ENCODE results near the gene SMYD1.

Gene SMYD1

GRCh38 chr2:88074854-88075292, 7.2 kb downstream of the SMYD1 start:
- Histone ChIP-seq H3K36me3 (ENCODE audit: control insufficient read depth, insufficient read depth, low read length, severe bottlenecking) (no peaks in the 10 kb centered on the region), H3K9ac (ENCODE audit: low read length) (no peak overlapping the region), H3K9me3 (ENCODE audit: control insufficient read depth, low read length) (no peaks in the 10 kb centered on the region), H3K4me1 (ENCODE audit: control insufficient read depth, insufficient read depth, low read length) (no peaks in the 10 kb centered on the region), H3K4me3 (ENCODE audit: low read length) (no peak overlapping the region), H3K27me3 (replicated peaks; ENCODE audit: control insufficient read depth, insufficient read depth, low read length) (no peaks in the 10 kb centered on the region)
- peak; percentile 93 for DNase-seq (ENCODE audit: low read depth)

DNA sequence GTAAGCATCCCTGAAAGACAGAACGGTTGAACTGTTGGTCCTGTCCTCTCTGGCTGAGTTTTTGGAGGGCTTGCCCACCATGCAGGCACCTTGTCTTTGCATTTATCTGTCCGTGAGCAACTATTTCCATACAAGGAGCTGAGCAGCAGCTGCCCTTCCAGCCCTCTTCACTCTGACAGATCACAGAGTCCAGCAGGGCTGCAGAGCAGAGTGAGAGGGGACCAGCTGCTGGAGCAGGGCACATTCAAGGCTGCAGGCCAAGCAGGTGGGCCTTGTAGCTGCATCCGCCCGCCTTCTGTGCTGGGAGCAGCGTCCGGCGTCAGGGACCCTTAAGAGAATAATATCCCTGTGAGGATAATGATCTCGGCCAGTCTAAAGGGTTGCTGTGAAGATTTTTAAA, 9.5 kb downstream of the SMYD1 start:
- Histone ChIP-seq H3K4me3 (ENCODE audit: low read length) (no peak overlapping the region), H3K36me3 (ENCODE audit: control insufficient read depth, insufficient read depth, low read length, severe bottlenecking) (no peaks in the 10 kb centered on the region), H3K9ac (ENCODE audit: low read length) (no peak overlapping the region), H3K4me1 (ENCODE audit: control insufficient read depth, insufficient read depth, low read length) (no peaks in the 10 kb centered on the region), H3K27me3 (replicated peaks; ENCODE audit: control insufficient read depth, insufficient read depth, low read length) (no peaks in the 10 kb centered on the region), H3K9me3 (ENCODE audit: control insufficient read depth, low read length) (no peaks in the 10 kb centered on the region)
- no peak for DNase-seq (ENCODE audit: low read depth)

- Histone ChIP-seq H3K9me3 (ENCODE audit: control insufficient read depth, low read length) (no peaks in the 10 kb centered on the region), H3K4me3 (ENCODE audit: low read length) (no peak overlapping the region), H3K9ac (ENCODE audit: low read length) (no peak overlapping the region), H3K36me3 (ENCODE audit: control insufficient read depth, insufficient read depth, low read length, severe bottlenecking) (no peaks in the 10 kb centered on the region), H3K4me1 (ENCODE audit: control insufficient read depth, insufficient read depth, low read length) (no peaks in the 10 kb centered on the region), H3K27me3 (replicated peaks; ENCODE audit: control insufficient read depth, insufficient read depth, low read length) (peaks cover 10% of the 10 kb centered on the region)
- no peak for DNase-seq (ENCODE audit: low read depth)
Observed at GRCh38 chr2:88078643-88079172, 11.1 kb downstream of the SMYD1 start.

DNA sequence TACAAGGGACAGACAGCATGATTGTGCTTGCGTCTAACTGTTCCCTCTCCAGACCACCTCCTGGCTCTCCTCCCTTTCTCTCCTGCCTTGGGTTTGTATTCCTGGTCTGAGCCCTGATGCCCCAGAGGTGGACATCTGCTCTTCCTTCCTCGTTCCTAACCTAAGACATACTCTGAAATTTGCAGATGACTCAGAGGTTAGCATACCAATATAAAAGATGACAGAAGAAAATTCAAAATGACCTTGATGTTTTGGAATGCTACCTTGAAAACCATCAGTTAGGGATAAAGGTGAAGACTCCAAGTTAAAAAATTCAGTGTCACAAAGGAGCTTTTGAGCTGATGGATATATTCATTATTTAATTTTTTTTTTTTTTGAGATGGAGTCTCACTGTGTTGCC, 12.9 kb downstream of the SMYD1 start:
- no peaks in the 10 kb centered on the region for H3K4me1 ChIP-seq (ENCODE audit: control insufficient read depth, insufficient read depth, low read length)
- H3K27me3 ChIP-seq (replicated peaks; ENCODE audit: control insufficient read depth, insufficient read depth, low read length): peaks cover 15% of the 10 kb centered on the region
- no peaks in the 10 kb centered on the region for H3K36me3 ChIP-seq (ENCODE audit: control insufficient read depth, insufficient read depth, low read length, severe bottlenecking)
- no peak overlapping the region for H3K9ac ChIP-seq (ENCODE audit: low read length)
- H3K4me3 ChIP-seq (ENCODE audit: low read length): no peak overlapping the region
- no peak for DNase-seq (ENCODE audit: low read depth)
- H3K9me3 ChIP-seq (ENCODE audit: control insufficient read depth, low read length): no peaks in the 10 kb centered on the region

DNA sequence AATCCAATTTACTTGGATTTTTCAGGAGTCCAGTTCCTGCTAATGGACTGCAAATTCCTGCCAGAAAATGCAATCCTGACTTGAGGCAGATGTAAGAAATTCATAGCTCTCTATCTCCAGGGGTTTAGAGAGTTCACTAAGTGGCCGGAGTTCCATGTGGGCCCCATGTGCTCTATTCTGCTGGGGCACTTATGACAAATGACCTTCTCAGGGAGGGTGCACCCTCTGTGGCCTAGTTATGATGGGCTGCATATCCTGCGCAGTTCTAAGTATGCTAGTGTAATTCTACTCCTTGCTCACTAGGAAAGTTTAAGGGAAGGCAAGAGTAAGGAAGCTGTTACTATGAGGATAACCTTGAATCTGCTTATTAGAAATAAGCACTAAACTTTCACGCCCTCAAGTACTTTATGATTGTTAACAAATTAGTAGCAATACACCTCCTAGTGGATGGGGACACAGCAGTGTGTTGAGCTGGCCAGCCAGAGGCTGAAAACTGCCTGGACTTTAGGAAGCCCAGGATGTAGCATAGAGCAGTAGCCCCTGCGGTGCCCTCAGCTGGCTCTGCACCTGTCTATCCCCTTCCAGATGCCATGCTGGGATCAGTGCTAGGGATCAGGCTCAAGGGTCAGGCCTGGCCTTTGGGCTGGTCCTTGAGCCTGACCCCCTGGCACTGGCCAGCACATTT, 14.4 kb downstream of the SMYD1 start:
- Histone ChIP-seq H3K36me3 (ENCODE audit: control insufficient read depth, insufficient read depth, low read length, severe bottlenecking) (no peaks in the 10 kb centered on the region), H3K9ac (ENCODE audit: low read length) (no peak overlapping the region), H3K4me3 (ENCODE audit: low read length) (no peak overlapping the region), H3K4me1 (ENCODE audit: control insufficient read depth, insufficient read depth, low read length) (no peaks in the 10 kb centered on the region), H3K9me3 (ENCODE audit: control insufficient read depth, low read length) (no peaks in the 10 kb centered on the region), H3K27me3 (replicated peaks; ENCODE audit: control insufficient read depth, insufficient read depth, low read length) (peaks cover 15% of the 10 kb centered on the region)
- no peak for DNase-seq (ENCODE audit: low read depth)

DNA sequence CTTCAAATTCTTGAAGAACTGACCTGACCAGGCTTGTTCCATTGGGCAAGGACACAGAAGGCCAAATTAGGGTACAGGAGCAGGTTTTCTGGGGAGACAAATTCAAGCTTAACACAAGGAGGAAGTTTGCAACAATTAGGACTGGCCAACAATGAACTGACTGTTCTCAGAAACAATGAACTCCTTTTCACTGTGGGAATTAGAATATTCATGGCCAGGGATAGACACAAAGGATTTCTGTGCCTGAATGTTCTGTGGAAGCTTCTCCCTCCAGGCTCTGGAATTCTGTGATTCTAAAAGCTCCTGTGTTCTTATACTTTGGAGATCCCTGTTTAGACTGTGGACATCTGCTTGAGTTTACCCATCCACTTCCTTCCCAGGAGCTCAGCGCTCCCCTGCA, 15.2 kb downstream of the SMYD1 start:
- no peaks in the 10 kb centered on the region for H3K9me3 ChIP-seq (ENCODE audit: control insufficient read depth, low read length)
- H3K4me3 ChIP-seq (ENCODE audit: low read length): no peak overlapping the region
- DNase-seq (ENCODE audit: low read depth): no peak

DNA sequence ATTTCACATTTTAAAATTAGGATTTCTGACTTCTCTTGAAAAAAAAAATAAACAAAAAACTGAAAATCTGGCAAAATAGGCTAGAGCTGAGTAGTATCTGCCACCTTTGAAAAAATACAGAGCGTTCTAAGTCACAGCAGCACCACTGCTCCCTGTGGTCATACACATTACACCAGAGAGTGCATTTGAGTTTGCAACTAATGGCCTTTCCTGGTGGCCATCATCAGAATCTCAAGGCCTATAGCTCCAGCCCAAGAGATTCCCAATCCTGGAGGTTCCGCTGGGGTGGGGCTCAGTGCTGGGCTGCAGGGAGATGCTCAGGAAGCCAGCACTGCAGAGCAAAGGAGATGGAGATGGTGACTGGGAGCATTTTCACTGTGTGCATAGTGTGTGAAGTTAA, 17.5 kb downstream of the SMYD1 start:
- H3K36me3 ChIP-seq (ENCODE audit: control insufficient read depth, insufficient read depth, low read length, severe bottlenecking): no peaks in the 10 kb centered on the region
- no peak overlapping the region for H3K4me3 ChIP-seq (ENCODE audit: low read length)
- H3K4me1 ChIP-seq (ENCODE audit: control insufficient read depth, insufficient read depth, low read length): no peaks in the 10 kb centered on the region
- H3K9me3 ChIP-seq (ENCODE audit: control insufficient read depth, low read length): no peaks in the 10 kb centered on the region
- peaks cover 15% of the 10 kb centered on the region for H3K27me3 ChIP-seq (replicated peaks; ENCODE audit: control insufficient read depth, insufficient read depth, low read length)
- DNase-seq (ENCODE audit: low read depth): no peak
- no peak overlapping the region for H3K9ac ChIP-seq (ENCODE audit: low read length)

More for the DNA sequence above, 15.2 kb downstream of the SMYD1 start:
- Histone ChIP-seq H3K27me3 (replicated peaks; ENCODE audit: control insufficient read depth, insufficient read depth, low read length) (peaks cover 15% of the 10 kb centered on the region), H3K9ac (ENCODE audit: low read length) (no peak overlapping the region), H3K36me3 (ENCODE audit: control insufficient read depth, insufficient read depth, low read length, severe bottlenecking) (no peaks in the 10 kb centered on the region), H3K4me1 (ENCODE audit: control insufficient read depth, insufficient read depth, low read length) (no peaks in the 10 kb centered on the region)

DNA sequence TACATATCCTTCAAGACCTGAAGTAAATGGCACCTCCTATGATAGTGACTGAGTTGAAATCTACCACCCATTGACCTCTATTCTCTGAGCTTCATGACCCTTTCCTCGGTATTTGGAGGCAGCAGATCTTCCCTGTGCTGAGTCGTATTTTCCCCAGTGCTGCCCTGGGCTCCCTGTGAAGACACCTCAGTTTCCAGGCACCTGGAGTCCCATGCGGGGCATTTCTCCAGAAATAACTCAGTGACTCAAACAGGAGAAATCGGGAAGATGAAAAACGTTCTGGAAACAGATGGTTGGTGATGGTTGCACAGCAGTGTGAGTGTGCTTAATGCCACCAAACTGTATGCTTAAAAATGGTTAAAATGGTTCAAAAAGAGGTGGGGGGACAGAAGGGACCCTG, 18.0 kb downstream of the SMYD1 start:
- no peak overlapping the region for H3K4me3 ChIP-seq (ENCODE audit: low read length)
- H3K9me3 ChIP-seq (ENCODE audit: control insufficient read depth, low read length): no peaks in the 10 kb centered on the region
- no peaks in the 10 kb centered on the region for H3K36me3 ChIP-seq (ENCODE audit: control insufficient read depth, insufficient read depth, low read length, severe bottlenecking)
- H3K27me3 ChIP-seq (replicated peaks; ENCODE audit: control insufficient read depth, insufficient read depth, low read length): peaks cover 15% of the 10 kb centered on the region
- no peak overlapping the region for H3K9ac ChIP-seq (ENCODE audit: low read length)
- no peak for DNase-seq (ENCODE audit: low read depth)
- no peaks in the 10 kb centered on the region for H3K4me1 ChIP-seq (ENCODE audit: control insufficient read depth, insufficient read depth, low read length)

DNA sequence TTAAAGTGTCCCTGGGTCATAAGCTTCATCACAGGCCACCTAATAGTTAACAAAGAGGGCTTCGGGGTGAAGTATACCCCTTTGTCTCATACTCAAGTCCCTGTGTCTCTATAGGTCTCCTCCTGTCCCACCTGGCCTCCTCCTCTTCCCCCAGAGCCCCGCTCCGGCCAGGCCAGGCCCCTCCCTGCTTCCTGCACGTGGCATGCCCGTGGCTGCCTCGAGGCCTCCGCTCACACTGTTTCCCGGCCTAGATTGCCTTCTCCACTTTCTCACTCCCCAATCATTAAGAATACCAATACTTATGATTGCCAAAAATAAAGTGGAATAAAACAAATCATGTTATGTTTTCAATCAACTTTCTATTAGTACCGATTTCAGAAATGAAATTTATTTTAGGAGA, 18.8 kb downstream of the SMYD1 start:
- Histone ChIP-seq H3K9ac (ENCODE audit: low read length) (no peak overlapping the region), H3K27me3 (replicated peaks; ENCODE audit: control insufficient read depth, insufficient read depth, low read length) (peaks cover 15% of the 10 kb centered on the region), H3K4me3 (ENCODE audit: low read length) (no peak overlapping the region), H3K9me3 (ENCODE audit: control insufficient read depth, low read length) (no peaks in the 10 kb centered on the region), H3K4me1 (ENCODE audit: control insufficient read depth, insufficient read depth, low read length) (no peaks in the 10 kb centered on the region), H3K36me3 (ENCODE audit: control insufficient read depth, insufficient read depth, low read length, severe bottlenecking) (no peaks in the 10 kb centered on the region)
- DNase-seq (ENCODE audit: low read depth): no peak

- H3K4me1 ChIP-seq (ENCODE audit: control insufficient read depth, insufficient read depth, low read length): no peaks in the 10 kb centered on the region
Observed at GRCh38 chr2:88087073-88087472, 19.4 kb downstream of the SMYD1 start.

GRCh38 chr2:88087763-88088162, 20.1 kb downstream of the SMYD1 start:
- peaks cover 12% of the 10 kb centered on the region for H3K27me3 ChIP-seq (replicated peaks; ENCODE audit: control insufficient read depth, insufficient read depth, low read length)
- H3K9ac ChIP-seq (ENCODE audit: low read length): no peak overlapping the region

More at GRCh38 chr2:88087073-88087472, 19.4 kb downstream of the SMYD1 start:
- Histone ChIP-seq H3K9ac (ENCODE audit: low read length) (no peak overlapping the region), H3K36me3 (ENCODE audit: control insufficient read depth, insufficient read depth, low read length, severe bottlenecking) (no peaks in the 10 kb centered on the region), H3K27me3 (replicated peaks; ENCODE audit: control insufficient read depth, insufficient read depth, low read length) (peaks cover 15% of the 10 kb centered on the region), H3K9me3 (ENCODE audit: control insufficient read depth, low read length) (no peaks in the 10 kb centered on the region), H3K4me3 (ENCODE audit: low read length) (no peak overlapping the region)
- DNase-seq (ENCODE audit: low read depth): no peak

GRCh38 chr2:88088999-88089398, 21.4 kb downstream of the SMYD1 start:
- Histone ChIP-seq H3K36me3 (ENCODE audit: control insufficient read depth, insufficient read depth, low read length, severe bottlenecking) (no peaks in the 10 kb centered on the region), H3K4me1 (ENCODE audit: control insufficient read depth, insufficient read depth, low read length) (no peaks in the 10 kb centered on the region), H3K9ac (ENCODE audit: low read length) (no peak overlapping the region), H3K4me3 (ENCODE audit: low read length) (no peak overlapping the region), H3K9me3 (ENCODE audit: control insufficient read depth, low read length) (no peaks in the 10 kb centered on the region), H3K27me3 (replicated peaks; ENCODE audit: control insufficient read depth, insufficient read depth, low read length) (peaks cover 11% of the 10 kb centered on the region)
- DNase-seq (ENCODE audit: low read depth): no peak

More at GRCh38 chr2:88087763-88088162, 20.1 kb downstream of the SMYD1 start:
- H3K4me1 ChIP-seq (ENCODE audit: control insufficient read depth, insufficient read depth, low read length): no peaks in the 10 kb centered on the region
- no peak overlapping the region for H3K4me3 ChIP-seq (ENCODE audit: low read length)
- no peaks in the 10 kb centered on the region for H3K9me3 ChIP-seq (ENCODE audit: control insufficient read depth, low read length)
- no peak for DNase-seq (ENCODE audit: low read depth)
- H3K36me3 ChIP-seq (ENCODE audit: control insufficient read depth, insufficient read depth, low read length, severe bottlenecking): no peaks in the 10 kb centered on the region

All from adipocyte (in vitro differentiated cells).